Activated T-helper 1 cell treated with anti-CD3 and anti-CD28 coated beads, Interleukin-12 subunit alpha, Interleukin-12 subunit beta, Interleukin-2, Interleukin-4 antibody, amounts not matched to agents 30 ng/mL and 10 ng/mL and 1 ng/mL, durations not matched to agents 14 hours and 24 hours and 36 hours (primary cell): ENCODE results near the gene KLRD1. TPM values are rescaled to one million over a fixed set of nuclear protein-coding genes. Genes with fewer than 3 reads are reported as not detected.
"Not testable (repeated sequence)": the region's sequence is repeated elsewhere in the genome, so short reads cannot be mapped to it uniquely, and the experiment has no call there.

Source experiments
- DNase-seq: peaks from one replicate; pipeline ENCODE4 v3.0.0; 2021; ENCODE audit warnings: low spot score
- H3K27ac Mint-ChIP-seq: one replicate; pipeline ENCODE4 v1.8.0; 2021; ENCODE audit warnings: mild to moderate bottlenecking, mixed read lengths
- H3K27me3 Mint-ChIP-seq: one replicate; pipeline ENCODE4 v1.8.0; 2022; ENCODE audit warnings: mild to moderate bottlenecking, moderate library complexity, mixed read lengths; ENCODE audit not compliant: insufficient read depth
- H3K36me3 Mint-ChIP-seq: one replicate; pipeline ENCODE4 v1.8.0; 2021; ENCODE audit warnings: low read depth, mixed read lengths
- H3K4me1 Mint-ChIP-seq: one replicate; pipeline ENCODE4 v1.8.0; 2021; ENCODE audit warnings: low read depth, mixed read lengths
- H3K4me3 Mint-ChIP-seq: one replicate; pipeline ENCODE4 v1.8.0; 2021; ENCODE audit warnings: mild to moderate bottlenecking, moderate library complexity, mixed read lengths
- H3K9me3 Mint-ChIP-seq: one replicate; pipeline ENCODE4 v1.8.0; 2021; ENCODE audit warnings: mixed read lengths
- intact Hi-C: fragments of 100-400 bp; cut with micrococcal nuclease; formaldehyde crosslinking; loops from one replicate; pipeline ENCODE4 v1.15.1; 2024
- total RNA-seq: library from RNA; stranded (reverse); gene quantifications from 2 replicates; pipeline ENCODE4 v1.2.3, GENCODE V29; 2022

Gene KLRD1
- total RNA-seq, 1 donor from 2014 or later = 2.5 TPM

- Mint-ChIP-seq H3K4me1 (no peaks in the 10 kb centered on the region), H3K27ac (no peak overlapping the region), H3K27me3 (peaks cover 9% of the 10 kb centered on the region), H3K4me3 (no peak overlapping the region), H3K36me3 (no peaks in the 10 kb centered on the region), H3K9me3 (peaks cover 4% of the 10 kb centered on the region)
- DNase-seq = no peak
- intact Hi-C loops = no loop called here
These were observed 34.3 kb downstream of the KLRD1 start for GRCh38 chr12:10341892-10342509.

GRCh38 chr12:10351457-10351856 is 43.8 kb downstream of the KLRD1 start:
- H3K36me3 Mint-ChIP-seq, H3K4me3 Mint-ChIP-seq, DNase-seq, H3K4me1 Mint-ChIP-seq, intact Hi-C loops: not testable (repeated sequence)
- H3K27me3 Mint-ChIP-seq = peaks cover 18% of the 10 kb centered on the region
- peaks cover 20% of the 10 kb centered on the region for H3K9me3 Mint-ChIP-seq
- peak overlapping the region; percentile 57 for H3K27ac Mint-ChIP-seq

GRCh38 chr12:10354071-10354470 is 46.4 kb downstream of the KLRD1 start:
- peaks cover 20% of the 10 kb centered on the region for H3K9me3 Mint-ChIP-seq
- no peak overlapping the region for H3K4me3 Mint-ChIP-seq
- intact Hi-C loops = no loop called here
- H3K27ac Mint-ChIP-seq = no peak overlapping the region
- H3K4me1 Mint-ChIP-seq = no peaks in the 10 kb centered on the region
- H3K36me3 Mint-ChIP-seq = no peaks in the 10 kb centered on the region
- H3K27me3 Mint-ChIP-seq = peaks cover 25% of the 10 kb centered on the region
- no peak for DNase-seq

GRCh38 chr12:10354502-10354901 is 46.8 kb downstream of the KLRD1 start:
- Mint-ChIP-seq H3K27ac (no peak overlapping the region), H3K4me3 (no peak overlapping the region)

GRCh38 chr12:10358131-10358530 is 50.5 kb downstream of the KLRD1 start:
- Mint-ChIP-seq H3K36me3 (no peaks in the 10 kb centered on the region), H3K27ac (no peak overlapping the region)
- no peak for DNase-seq

More at GRCh38 chr12:10354502-10354901, 46.8 kb downstream of the KLRD1 start:
- DNase-seq = no peak
- intact Hi-C loops = no loop called here
- Mint-ChIP-seq H3K4me1 (no peaks in the 10 kb centered on the region), H3K36me3 (no peaks in the 10 kb centered on the region), H3K27me3 (peaks cover 30% of the 10 kb centered on the region), H3K9me3 (peaks cover 20% of the 10 kb centered on the region)

GRCh38 chr12:10358969-10359368 is 51.3 kb downstream of the KLRD1 start:
- intact Hi-C loops = no loop called here
- Mint-ChIP-seq H3K4me1 (no peaks in the 10 kb centered on the region), H3K27me3 (peaks cover 42% of the 10 kb centered on the region), H3K4me3 (no peak overlapping the region), H3K36me3 (no peaks in the 10 kb centered on the region), H3K9me3 (no peaks in the 10 kb centered on the region), H3K27ac (no peak overlapping the region)
- DNase-seq = no peak

More at GRCh38 chr12:10358131-10358530, 50.5 kb downstream of the KLRD1 start:
- no peaks in the 10 kb centered on the region for H3K9me3 Mint-ChIP-seq
- no peak overlapping the region for H3K4me3 Mint-ChIP-seq
- intact Hi-C loops = no loop called here
- peaks cover 45% of the 10 kb centered on the region for H3K27me3 Mint-ChIP-seq
- no peaks in the 10 kb centered on the region for H3K4me1 Mint-ChIP-seq

GRCh38 chr12:10361084-10361483 is 53.4 kb downstream of the KLRD1 start:
- Mint-ChIP-seq H3K27me3 (peaks cover 37% of the 10 kb centered on the region), H3K4me1 (no peaks in the 10 kb centered on the region), H3K36me3 (no peaks in the 10 kb centered on the region), H3K9me3 (no peaks in the 10 kb centered on the region), H3K27ac (no peak overlapping the region), H3K4me3 (no peak overlapping the region)
- intact Hi-C loops = loop anchor here (5.0 kb wide), 1 partner anchor 1334 kb away; no protein-coding TSS in a partner anchor
- no peak for DNase-seq

GRCh38 chr12:10361622-10362021 is 54.0 kb downstream of the KLRD1 start:
- intact Hi-C loops = loop anchor here (5.0 kb wide), 1 partner anchor 1334 kb away; no protein-coding TSS in a partner anchor
- Mint-ChIP-seq H3K27ac (no peak overlapping the region), H3K4me1 (no peaks in the 10 kb centered on the region), H3K4me3 (no peak overlapping the region), H3K27me3 (peaks cover 35% of the 10 kb centered on the region), H3K36me3 (no peaks in the 10 kb centered on the region), H3K9me3 (no peaks in the 10 kb centered on the region)
- DNase-seq = no peak

GRCh38 chr12:10362325-10362724 is 54.7 kb downstream of the KLRD1 start:
- intact Hi-C loops = loop anchor here (5.0 kb wide), 1 partner anchor 1335 kb away; no protein-coding TSS in a partner anchor
- H3K36me3 Mint-ChIP-seq = no peaks in the 10 kb centered on the region
- no peak overlapping the region for H3K4me3 Mint-ChIP-seq
- no peaks in the 10 kb centered on the region for H3K4me1 Mint-ChIP-seq
- no peak for DNase-seq
- H3K9me3 Mint-ChIP-seq = no peaks in the 10 kb centered on the region
- H3K27me3 Mint-ChIP-seq = peaks cover 39% of the 10 kb centered on the region
- H3K27ac Mint-ChIP-seq = no peak overlapping the region

GRCh38 chr12:10362828-10363657 is 55.4 kb downstream of the KLRD1 start:
- no peaks in the 10 kb centered on the region for H3K36me3 Mint-ChIP-seq
- intact Hi-C loops = loop anchor here (5.0 kb wide), 1 partner anchor 1336 kb away; no protein-coding TSS in a partner anchor
- peaks cover 42% of the 10 kb centered on the region for H3K27me3 Mint-ChIP-seq
- no peaks in the 10 kb centered on the region for H3K4me1 Mint-ChIP-seq
- H3K4me3 Mint-ChIP-seq = no peak overlapping the region
- DNase-seq = no peak
- H3K27ac Mint-ChIP-seq = no peak overlapping the region
- H3K9me3 Mint-ChIP-seq = peaks cover 2% of the 10 kb centered on the region

GRCh38 chr12:10363658-10363913 is 55.9 kb downstream of the KLRD1 start:
- intact Hi-C loops = loop anchor here (5.0 kb wide), 1 partner anchor 1336 kb away; no protein-coding TSS in a partner anchor
- Mint-ChIP-seq H3K4me1 (no peaks in the 10 kb centered on the region), H3K9me3 (peaks cover 6% of the 10 kb centered on the region), H3K36me3 (no peaks in the 10 kb centered on the region), H3K27ac (no peak overlapping the region), H3K4me3 (no peak overlapping the region), H3K27me3 (peaks cover 44% of the 10 kb centered on the region)
- DNase-seq = no peak

- Mint-ChIP-seq H3K36me3 (no peaks in the 10 kb centered on the region), H3K27ac (no peak overlapping the region), H3K27me3 (peaks cover 41% of the 10 kb centered on the region), H3K4me3 (no peak overlapping the region), H3K4me1 (no peaks in the 10 kb centered on the region), H3K9me3 (peaks cover 6% of the 10 kb centered on the region)
- intact Hi-C loops = loop anchor here (2.0 to 5.0 kb wide), 3 partner anchors 59 to 1337 kb away; partner anchors contain the start of gene GABARAPL1
- peak; percentile 16 for DNase-seq
These were observed 56.5 kb downstream of the KLRD1 start for GRCh38 chr12:10363914-10364814.
